HG03196 (cell line): ENCODE results near the gene OPN1LW.
"Not testable (repeated sequence)": the region's sequence is repeated elsewhere in the genome, so short reads cannot be mapped to it uniquely, and the experiment has no call there.

Experiments used
- ATAC-seq: cut with Tn5 transposase; IDR thresholded peaks from one replicate; pipeline ENCODE4 v1.9.1; 2021; ENCODE audit not compliant: unreplicated experiment

Gene OPN1LW

GRCh38 chrX:154132366-154132765, 11.7 kb upstream of the OPN1LW start:
- no peak for ATAC-seq

GRCh38 chrX:154135458-154136229, 8.4 kb upstream of the OPN1LW start:
- ATAC-seq = no peak

GRCh38 chrX:154136627-154137161, 7.3 kb upstream of the OPN1LW start:
- ATAC-seq = no peak

- no peak for ATAC-seq
These were observed 5.2 kb upstream of the OPN1LW start for GRCh38 chrX:154138857-154139256.

GRCh38 chrX:154140206-154140605, 3.8 kb upstream of the OPN1LW start:
- no peak for ATAC-seq

- ATAC-seq = no peak
These were observed 3.3 kb upstream of the OPN1LW start for GRCh38 chrX:154140742-154141141.

GRCh38 chrX:154142386-154142785, 1.7 kb upstream of the OPN1LW start:
- ATAC-seq = no peak

- no peak for ATAC-seq
These were observed 895 bp upstream of the OPN1LW start for GRCh38 chrX:154142950-154143745.

- ATAC-seq = not testable (repeated sequence)
These were observed 7.0 kb downstream of the OPN1LW start for GRCh38 chrX:154151030-154151429.

GRCh38 chrX:154156221-154156620, 12.2 kb downstream of the OPN1LW start:
- not testable (repeated sequence) for ATAC-seq

GRCh38 chrX:154157207-154157606, 13.2 kb downstream of the OPN1LW start:
- ATAC-seq = not testable (repeated sequence)

- ATAC-seq = not testable (repeated sequence)
These were observed 15.3 kb downstream of the OPN1LW start for GRCh38 chrX:154159345-154159744.

- ATAC-seq = not testable (repeated sequence)
These were observed 20.9 kb downstream of the OPN1LW start for GRCh38 chrX:154164902-154165301.

- ATAC-seq = not testable (repeated sequence)
These were observed 24.3 kb downstream of the OPN1LW start for GRCh38 chrX:154168384-154168783.

GRCh38 chrX:154172535-154172943, 28.5 kb downstream of the OPN1LW start:
- not testable (repeated sequence) for ATAC-seq

- ATAC-seq = not testable (repeated sequence)
These were observed 30.3 kb downstream of the OPN1LW start for GRCh38 chrX:154174356-154174755.

- ATAC-seq = not testable (repeated sequence)
These were observed 38.3 kb downstream of the OPN1LW start, which contains the start of gene OPN1MW for GRCh38 chrX:154182296-154182695. Gene OPN1MW (plus strand): TSS chrX:154182596. CDS start chrX:154182678, 82 bp downstream.

GRCh38 chrX:154183794-154184193, 39.8 kb downstream of the OPN1LW start:
- ATAC-seq = not testable (repeated sequence)

- not testable (repeated sequence) for ATAC-seq
These were observed 48.8 kb downstream of the OPN1LW start for GRCh38 chrX:154192846-154193245.

- ATAC-seq = not testable (repeated sequence)
These were observed 50.3 kb downstream of the OPN1LW start for GRCh38 chrX:154194316-154194715.

- ATAC-seq = not testable (repeated sequence)
These were observed 52.4 kb downstream of the OPN1LW start for GRCh38 chrX:154196466-154196865.
